ENCODE measurements around the gene MAGI1.

MAGI1 gene

GRCh38 chr3:65734382-65734781 lies 304.3 kb downstream of the MAGI1 start:
- no peak for DNase-seq

DNA sequence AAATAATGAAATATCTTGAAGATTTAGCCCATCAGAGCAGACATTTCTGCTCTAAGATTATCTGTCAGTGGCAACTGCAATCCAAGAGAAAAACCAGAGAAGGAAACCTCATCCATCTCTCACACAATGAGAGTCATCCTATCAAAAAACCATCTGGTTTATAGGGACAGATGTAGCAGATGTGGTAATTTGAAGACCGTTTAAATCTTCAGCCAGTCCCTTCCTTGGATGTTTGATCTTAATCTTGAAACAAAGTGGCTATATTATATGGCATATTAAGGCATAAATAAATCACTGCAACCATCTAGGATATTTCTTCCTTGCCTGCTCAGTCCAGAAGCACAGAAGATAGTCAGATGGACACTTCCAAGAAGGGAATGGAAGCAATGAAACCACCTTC lies 305.3 kb downstream of the MAGI1 start:
- DNase-seq: no peak

DNA sequence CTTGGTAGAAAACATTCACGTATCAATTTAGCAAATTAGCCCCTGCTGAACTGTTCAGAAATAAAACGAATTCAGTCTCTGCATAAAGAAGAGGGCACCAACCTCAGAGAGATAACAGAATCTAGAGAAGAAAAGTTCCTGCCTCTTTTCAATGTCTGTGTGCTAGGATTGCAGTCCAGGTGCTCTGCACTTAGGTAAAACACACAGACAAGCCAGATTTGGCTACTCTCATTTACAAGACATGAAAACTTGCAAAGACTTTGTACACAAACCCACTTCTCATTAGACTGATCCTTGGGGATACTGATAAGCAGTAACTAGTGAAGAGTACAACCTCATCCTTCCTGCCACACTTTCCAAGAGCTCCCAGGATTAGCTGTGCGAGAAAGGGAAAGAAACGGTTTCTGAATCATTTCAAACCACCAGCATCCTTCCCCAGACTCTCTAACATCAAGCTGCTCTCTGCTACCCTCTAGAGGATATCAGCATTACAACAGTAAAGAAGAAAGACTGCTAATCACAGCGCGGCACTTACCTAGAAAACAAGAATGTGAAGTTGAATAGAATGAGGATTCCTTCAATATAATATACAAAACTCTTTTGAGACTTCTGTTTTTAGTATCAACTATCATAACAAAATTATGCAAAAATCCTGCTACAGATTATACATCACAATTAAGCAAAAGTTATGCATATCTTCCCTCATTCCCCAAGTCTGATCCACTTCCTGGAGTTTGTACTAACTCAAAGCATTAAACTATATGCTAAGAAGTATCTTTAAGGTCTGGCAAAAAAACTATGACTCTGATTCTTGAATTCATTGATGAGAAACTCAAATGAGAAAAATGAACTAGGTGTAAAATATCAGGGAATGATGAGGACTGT lies 306.4 kb downstream of the MAGI1 start:
- DNase-seq: peak; percentile 62

DNA sequence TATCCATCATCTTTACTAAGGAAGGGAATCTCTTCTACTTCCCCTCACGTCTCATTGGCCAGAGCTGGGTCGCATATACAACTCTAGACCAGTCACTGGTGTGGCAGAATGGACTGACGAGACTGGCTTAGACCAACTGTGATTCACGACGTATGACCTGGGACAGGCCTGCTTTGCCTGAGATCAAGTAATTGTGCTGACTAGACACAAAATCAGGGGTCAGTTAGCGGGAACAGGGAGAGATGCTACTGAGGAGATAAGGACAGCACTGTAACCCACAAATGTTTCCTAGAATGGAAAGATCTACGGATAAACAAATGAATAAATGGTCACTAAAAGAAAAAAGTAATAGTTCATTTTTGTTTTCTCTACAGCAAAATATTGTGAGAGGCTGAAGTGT lies 308.3 kb downstream of the MAGI1 start:
- DNase-seq: no peak

- DNase-seq: no peak
Observed at GRCh38 chr3:65729973-65730372, 308.7 kb downstream of the MAGI1 start.

GRCh38 chr3:65729555-65729954 lies 309.2 kb downstream of the MAGI1 start:
- peak; percentile 6 for DNase-seq

DNA sequence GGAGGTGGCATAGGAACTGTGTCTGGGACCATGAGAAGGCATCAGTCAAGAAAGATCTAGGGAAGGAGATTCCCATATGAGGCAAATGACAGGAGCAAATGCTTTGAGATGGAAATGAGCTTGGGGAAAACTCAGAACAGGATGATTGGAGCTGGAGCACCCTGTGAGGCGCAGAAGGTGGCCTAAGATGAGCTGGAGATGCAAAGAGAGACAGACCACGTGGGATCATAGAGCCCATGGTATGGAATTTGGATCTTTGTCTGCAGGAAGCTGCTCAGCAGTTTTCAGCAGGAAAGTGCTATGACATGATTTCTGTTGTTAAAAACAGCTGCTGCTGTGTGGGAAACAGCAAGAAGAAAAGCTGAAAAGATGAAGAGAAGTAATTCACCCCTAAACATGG lies 310.6 kb downstream of the MAGI1 start:
- no peak for DNase-seq

DNA sequence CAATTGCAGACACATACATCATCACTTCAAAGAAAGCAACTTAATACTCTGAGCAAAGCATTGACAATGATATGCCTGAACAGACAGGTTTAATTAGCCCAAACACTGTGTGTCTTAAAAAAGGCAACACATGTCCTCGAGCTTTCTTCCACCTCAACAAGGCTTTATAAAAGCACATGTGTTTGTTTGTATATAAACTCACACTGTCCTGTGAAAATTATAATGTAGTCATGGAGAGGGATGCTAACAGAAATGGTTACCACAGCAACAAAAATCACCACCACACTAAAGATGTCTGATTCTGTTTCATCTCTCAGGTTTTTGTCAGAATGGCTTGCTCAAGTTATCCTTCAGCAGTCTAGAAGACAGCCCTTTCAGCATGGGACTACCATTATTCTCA lies 314.7 kb downstream of the MAGI1 start:
- DNase-seq: no peak

DNA sequence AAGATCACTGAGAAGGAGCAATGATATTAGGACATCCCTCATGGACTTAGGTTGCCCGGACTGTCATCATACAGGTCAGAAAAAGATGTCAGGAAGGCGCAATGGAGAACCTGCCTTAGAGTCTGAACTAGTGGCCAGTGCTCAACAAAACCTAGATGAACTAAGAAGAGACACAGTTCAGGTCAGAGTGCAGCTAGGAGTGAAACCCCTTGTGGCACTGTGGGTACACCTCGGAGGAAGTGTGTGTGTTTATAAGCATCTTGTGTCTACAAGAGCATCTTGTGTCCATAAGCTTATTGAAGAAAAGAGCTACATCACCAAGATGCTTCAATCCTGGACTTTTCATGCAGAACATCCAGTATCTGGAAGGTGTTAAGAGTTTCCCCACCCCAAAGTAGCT lies 315.7 kb downstream of the MAGI1 start:
- no peak for DNase-seq

DNA sequence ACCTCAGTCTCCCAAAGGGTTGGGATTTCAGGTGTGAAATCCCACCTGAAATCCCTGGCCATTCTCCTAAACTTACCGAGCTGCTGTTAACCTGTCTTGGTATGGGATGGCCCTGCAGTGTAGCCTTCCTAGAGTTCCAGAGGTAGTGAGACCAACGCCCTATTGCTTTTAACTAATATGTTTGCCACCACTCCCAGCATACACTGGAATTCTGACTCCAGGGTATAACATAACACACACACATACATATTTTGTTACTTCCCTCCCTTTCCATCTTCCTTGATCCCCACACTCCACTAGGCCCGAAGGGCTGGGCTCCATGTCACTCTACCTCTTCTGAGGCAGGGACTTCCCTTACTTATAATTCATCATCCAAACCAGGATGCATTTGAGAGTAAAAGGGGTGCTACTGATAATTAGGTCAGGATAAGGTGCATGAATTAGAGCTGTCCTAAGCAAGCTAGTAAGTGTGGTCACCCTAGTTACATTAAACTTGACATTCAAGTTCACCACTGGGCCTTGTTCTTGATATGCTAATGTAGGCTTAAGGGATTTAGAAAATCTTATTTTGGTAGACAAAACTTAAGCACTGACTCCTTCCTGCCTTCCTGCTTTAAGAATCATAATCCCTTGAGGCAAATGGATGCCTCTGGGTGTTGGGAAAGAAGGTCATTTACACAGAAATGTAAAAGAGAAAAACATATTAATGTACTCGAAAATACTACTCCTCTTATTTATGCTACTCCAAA lies 317.6 kb downstream of the MAGI1 start:
- DNase-seq: no peak

DNA sequence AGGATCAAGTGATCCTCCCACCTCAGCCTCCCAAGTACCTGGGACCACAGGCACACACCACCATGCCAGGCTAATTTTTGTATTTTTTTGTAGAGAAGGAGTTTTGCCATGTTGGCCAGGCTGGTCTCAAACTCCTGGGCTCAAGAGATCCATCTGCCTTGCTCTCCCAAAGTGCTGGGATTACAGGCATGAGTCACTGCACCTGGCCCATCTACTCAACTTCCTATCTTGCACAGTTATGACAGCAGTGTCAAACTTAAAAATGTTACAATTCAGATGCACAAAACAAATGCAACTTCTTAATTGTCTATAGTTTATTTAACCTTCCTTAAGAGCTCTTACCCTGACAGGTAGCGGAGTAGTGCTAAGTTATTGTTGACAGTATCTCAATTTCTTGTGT lies 319.1 kb downstream of the MAGI1 start:
- peak; percentile 8 for DNase-seq

DNA sequence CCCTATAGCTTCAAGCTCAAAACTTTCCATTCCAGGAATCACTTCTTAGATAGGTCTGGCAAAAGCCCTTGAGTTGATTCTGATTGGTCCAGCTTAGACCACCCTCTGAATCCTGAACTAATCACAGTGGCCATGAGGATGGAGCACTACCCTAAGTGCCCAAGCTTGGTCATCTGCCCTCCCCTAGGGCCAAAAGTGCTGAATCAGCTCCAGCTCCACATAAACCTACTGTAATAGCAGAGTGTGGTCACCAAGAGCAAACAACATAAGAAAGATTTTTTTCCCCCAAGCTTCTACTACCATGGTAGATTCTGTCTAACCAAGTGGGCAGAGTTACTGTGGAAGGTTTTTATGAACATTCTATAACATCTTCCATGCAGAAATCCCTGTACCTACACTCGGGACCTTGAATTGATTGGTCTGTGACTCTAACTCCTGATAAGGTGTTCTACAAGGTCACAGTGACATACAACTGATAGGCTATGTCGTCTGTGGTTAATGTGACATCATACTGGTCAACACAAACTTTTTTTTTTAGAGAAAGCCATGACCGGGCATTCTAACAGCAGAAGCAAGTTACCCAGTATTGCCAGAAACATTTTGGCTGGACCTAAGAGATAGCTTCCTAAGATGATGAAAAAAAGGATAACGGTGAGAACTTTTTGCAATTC lies 320.9 kb downstream of the MAGI1 start:
- DNase-seq: no peak

DNA sequence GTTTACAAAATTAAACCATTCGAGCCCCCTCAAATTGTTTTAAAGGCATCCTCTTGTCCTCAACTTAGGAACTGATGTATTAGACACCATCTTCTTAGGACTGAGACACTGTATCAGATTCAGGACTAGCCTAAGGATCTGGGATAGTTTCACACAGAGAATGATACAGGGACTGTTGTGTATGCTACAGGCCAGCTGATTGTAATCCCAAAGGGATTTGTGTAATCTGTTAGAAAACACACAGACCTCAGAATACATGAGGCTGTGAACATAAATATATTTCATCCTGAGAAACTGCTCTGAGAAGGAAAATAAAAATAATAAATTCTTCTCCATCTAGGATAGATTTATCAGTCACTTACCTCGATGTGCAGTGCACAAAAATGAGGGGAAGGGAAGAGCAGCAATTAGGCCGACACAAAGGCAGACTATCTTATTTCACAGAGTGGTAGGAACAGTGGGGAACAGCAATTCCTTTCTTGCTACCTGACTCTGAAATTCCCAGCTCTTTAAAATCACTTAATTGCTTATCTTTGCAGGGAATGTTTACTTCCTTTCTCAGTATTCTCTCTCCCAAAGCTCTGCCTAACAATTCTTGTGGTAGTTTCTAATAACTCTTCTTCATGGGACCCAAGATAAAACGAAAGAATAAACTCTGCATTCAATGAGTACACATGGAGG lies 322.5 kb downstream of the MAGI1 start:
- DNase-seq: no peak

GRCh38 chr3:65714134-65714533 lies 324.6 kb downstream of the MAGI1 start:
- no peak for DNase-seq

GRCh38 chr3:65713016-65713415 lies 325.7 kb downstream of the MAGI1 start:
- DNase-seq: peak; percentile 64

DNA sequence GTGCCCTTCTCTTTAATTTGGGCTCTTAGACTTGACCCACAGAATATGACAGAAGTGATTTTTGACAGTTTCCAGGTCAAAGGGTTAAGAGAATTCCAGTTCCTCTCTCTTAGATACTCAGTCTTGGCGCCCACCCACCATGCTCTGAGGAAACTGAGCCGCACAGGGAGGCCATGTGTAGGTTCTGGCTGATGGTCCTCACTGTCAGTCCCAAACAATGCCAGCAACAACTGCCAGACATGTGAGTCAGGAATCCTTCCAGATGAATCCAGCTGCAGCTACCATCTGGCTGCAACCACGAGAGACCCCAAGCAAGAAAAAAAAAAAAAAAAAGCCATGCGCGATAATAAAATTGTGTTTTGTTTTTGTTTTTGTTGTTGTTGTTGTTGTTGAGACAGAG lies 326.6 kb downstream of the MAGI1 start:
- DNase-seq: peak; percentile 29

- no peak for DNase-seq
Observed at GRCh38 chr3:65706776-65707568, 331.7 kb downstream of the MAGI1 start.

DNA sequence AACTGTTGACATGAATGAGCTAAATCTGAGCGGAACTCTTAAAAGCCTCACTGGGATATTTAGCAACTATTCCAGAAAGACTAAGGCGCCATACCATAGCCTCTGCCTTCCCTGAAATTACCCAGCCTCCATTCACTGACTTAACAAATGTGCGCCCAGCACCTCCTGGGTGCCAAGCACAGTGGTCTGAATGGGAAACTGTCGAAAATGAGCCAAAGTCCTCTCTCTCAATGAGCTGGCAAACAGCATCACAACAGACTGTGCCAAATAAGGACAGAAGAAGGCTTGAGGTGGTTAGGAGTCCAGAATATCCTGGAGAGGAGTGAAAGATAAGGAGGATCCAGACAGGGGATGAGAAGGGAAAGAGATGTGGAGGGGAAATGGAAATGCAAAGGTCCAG lies 332.4 kb downstream of the MAGI1 start:
- DNase-seq: no peak

- no peak for DNase-seq
Observed at GRCh38 chr3:65703820-65704219, 334.9 kb downstream of the MAGI1 start.

- DNase-seq: no peak
Observed at GRCh38 chr3:65703026-65703425, 335.7 kb downstream of the MAGI1 start.

DNA sequence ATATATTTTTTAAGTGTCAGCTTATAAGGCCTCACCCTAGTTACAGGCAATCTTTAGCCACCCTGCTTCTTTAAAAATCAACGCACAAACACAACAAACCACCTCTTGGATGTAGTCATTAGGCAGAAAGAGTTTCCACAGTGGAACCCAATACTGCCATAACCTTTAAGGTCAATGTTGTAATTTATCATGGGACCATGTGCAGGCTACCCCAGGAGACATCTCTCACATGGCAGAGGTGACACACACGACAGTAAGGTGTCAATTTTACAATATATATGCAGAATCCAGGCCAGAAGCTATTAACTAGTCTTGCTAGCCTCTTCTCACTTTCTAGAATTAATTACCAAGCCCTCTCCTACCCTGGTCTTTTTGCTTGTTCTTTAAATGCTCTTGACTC lies 336.5 kb downstream of the MAGI1 start:
- DNase-seq: no peak

DNA sequence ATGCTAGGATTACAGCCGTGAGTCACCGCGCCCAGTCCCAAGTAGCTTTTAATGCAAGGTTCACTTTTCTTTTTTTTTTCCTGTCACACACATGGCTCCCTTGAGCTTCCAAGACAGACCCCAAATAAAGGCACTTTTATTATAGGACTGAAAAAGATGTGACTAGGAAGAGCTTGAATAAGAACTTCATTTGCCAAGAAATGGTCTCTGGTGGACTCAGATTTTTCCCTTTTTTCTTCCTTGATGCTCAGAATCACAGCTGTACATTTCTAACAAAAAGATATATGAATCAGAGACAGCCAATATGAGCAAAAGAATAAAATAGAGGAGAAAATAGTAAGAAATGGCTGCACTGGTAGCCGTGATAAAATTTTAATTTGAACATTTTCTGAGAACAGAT lies 337.2 kb downstream of the MAGI1 start:
- DNase-seq: no peak
